Activated T-cell treated with anti-CD3 and anti-CD28 coated beads for 1 hour (primary cell): ENCODE measurements around the gene FOLR2.
"Not testable (repeated sequence)": the region's sequence is repeated elsewhere in the genome, so short reads cannot be mapped to it uniquely, and the experiment has no call there.

Source experiments
- DNase-seq: peaks from one replicate; pipeline ENCODE4 v3.0.0-alpha.2; 2020; ENCODE audit warnings: low read depth

FOLR2 gene

DNA sequence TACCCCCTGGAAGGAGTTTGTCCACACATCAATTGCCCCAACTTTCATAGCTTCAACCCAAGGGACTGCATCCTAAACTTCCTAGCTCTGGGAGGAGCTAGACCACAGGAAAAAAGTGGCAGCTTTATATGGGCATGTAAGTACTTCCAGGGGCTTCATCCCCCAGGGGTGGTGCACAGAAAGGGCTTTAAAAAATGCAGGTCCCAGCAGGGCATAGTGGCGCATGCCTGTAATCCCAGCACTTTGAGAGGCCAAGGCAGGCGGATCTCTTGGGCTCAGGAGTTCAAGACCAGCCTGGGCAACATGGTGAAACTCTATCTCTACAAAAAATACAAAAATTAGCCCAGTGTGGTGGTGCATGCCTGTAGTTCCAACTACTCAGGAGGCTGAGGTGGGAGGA is 9.8 kb upstream of the FOLR2 start:
- not testable (repeated sequence) for DNase-seq

- no peak for DNase-seq
Observed at GRCh38 chr11:72208281-72208680, 8.3 kb upstream of the FOLR2 start.

GRCh38 chr11:72209101-72209500 is 7.5 kb upstream of the FOLR2 start:
- DNase-seq: no peak

- no peak for DNase-seq
Observed at GRCh38 chr11:72217841-72218240, 1.2 kb downstream of the FOLR2 start.

- no peak for DNase-seq
Observed at GRCh38 chr11:72218251-72218745, 1.7 kb downstream of the FOLR2 start.

- no peak for DNase-seq
Observed at GRCh38 chr11:72220696-72221363, 4.2 kb downstream of the FOLR2 start.

- no peak for DNase-seq
Observed at GRCh38 chr11:72221386-72222075, 4.9 kb downstream of the FOLR2 start.

- no peak for DNase-seq
Observed at GRCh38 chr11:72222106-72222891, 5.7 kb downstream of the FOLR2 start.

- peak; percentile 89 for DNase-seq
Observed at GRCh38 chr11:72222907-72223614, 6.5 kb downstream of the FOLR2 start.

GRCh38 chr11:72223615-72224563 is 7.3 kb downstream of the FOLR2 start:
- peak; percentile 36 for DNase-seq

GRCh38 chr11:72224564-72225410 is 8.2 kb downstream of the FOLR2 start, which contains the start of gene INPPL1:
INPPL1 (plus strand) TSS chr11:72224767; CDS start chr11:72224985, 218 bp downstream.
- DNase-seq: peak; percentile 28

DNA sequence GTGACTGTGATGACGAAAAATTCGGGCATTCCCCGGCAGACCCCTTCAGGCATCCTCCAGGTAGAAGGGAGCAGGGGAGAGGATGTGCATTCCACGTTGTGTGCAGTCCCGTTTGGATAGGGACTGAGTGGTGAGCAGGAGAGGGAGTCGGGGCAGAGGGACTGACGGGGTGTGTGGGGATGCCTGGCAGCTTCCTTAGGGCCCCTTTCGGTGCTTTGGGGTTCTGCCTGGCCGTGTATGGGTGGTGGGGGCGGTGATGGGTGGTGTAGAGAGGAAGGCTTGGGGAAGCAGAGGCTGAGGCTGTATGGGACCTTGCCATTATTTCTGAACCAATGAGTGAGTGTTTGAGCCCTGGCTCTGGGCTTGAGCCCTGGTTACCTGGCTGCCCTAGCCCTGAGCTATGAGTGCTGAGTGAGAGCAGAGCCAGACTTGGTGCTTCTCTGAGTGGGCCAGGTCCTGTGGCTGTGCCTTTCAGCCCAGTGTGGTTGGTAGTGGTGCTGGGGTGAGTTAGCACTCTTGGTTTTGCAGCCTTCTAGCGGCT is 8.9 kb downstream of the FOLR2 start:
- DNase-seq: no peak

DNA sequence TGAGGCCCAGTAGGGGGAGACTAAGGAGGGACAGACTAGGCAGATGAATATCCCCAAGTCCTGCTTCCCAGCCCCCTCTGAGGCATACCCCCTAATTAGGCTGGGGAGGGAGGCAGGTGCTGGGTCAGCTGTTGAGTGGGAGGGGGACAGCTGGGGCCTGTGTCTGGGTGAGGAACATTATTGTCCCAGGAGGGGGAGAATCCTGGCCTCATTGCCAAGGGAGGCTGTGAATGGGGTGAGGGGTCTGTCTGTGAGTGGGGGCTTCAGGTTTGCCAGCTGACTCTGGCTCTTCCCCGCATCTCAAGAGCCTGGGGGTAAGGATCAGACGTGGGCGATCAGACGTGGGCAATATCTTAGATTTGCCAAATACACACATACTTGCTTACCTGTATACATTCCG is 10.1 kb downstream of the FOLR2 start:
- DNase-seq: no peak

DNA sequence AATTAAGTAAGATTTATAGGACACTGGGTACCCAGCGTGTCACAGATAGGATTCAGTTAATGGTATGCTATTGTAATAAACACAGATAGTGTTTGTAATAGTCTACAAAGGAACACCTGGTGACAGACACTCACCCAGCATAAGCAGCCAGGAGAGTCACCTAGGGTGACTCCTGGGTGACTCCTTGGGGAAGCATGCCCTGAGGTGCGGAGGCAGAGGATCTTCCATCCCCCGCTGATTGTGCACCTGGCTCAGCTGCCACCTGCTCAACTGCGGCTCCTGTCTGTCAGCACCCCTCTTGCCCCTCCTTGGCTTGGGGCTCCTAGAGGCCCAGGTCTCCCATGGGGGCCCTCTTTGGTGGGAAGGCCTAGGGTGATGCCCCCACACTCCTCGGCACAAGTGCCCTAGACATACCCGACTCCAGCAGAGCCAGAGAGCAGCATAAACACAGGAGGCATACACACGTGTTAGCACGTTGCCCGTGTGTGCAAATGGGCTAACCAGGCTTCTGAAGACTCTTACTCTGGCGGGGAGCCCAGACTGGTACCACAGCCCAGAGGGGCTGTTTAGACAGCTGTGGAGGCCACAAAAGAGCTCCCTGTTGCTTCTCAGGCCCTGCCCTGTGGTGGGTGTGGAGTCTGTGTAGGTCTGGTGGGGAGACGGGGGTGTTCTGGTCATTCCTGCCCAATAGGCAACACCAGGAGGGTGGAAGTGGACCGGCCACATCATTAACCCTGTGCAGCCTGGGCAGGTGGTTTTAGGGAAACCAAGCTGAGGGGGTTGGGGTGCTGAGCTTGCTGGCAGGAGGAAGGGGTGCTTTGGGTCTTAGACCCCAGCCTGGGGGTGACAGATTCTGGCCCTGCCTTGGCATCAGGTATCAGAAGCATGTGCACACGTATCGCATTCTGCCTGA is 11.0 kb downstream of the FOLR2 start:
- DNase-seq: no peak

GRCh38 chr11:72228229-72228843 is 11.7 kb downstream of the FOLR2 start:
- no peak for DNase-seq

GRCh38 chr11:72228844-72229231 is 12.2 kb downstream of the FOLR2 start:
- no peak for DNase-seq

DNA sequence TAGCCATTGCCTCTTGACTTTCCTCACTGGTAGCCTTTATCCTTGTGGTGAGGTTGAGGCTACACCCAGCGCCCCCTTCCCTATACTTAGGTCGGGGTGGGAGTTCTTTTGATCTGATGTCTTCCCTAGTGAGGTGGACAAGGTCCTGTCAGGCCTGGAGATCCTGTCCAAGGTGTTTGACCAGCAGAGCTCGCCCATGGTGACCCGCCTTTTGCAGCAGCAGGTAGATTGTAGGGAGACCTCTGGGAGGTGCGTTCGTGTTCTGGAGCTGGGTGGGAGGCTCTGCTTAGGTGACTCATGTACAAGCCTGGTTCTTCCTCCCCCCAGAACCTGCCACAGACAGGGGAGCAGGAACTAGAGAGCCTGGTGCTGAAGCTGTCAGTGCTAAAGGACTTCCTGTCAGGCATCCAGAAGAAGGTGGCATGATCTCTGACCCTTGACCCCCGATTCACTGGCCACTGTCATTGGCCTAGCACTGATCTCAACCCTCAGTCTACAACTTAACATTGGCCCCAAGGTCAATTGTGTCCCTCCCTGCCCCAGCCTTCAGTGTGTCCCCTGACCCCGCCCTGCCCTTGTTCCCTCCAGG is 12.8 kb downstream of the FOLR2 start:
- DNase-seq: no peak
